ENCODE results near the gene IFNLR1. TPM values are rescaled to one million over a fixed set of nuclear protein-coding genes. Genes with fewer than 3 reads are reported as not detected.

Gene IFNLR1
- total and polyA plus RNA-seq, 4 donors, result 0.15 to 1.9 (median 0.32) TPM

- no peak overlapping the region for H3K4me3 ChIP-seq (ENCODE audit: low read length in 2 of 2)
- H3K36me3 ChIP-seq (ENCODE audit: control insufficient read depth in 1 of 2, insufficient read depth in 2 of 2, low read length in 1 of 2), result no peaks in the 10 kb centered on the region
- peaks cover 0 to 3% of the 10 kb centered on the region in 2 donors for H3K4me1 ChIP-seq (ENCODE audit: control insufficient read depth in 1 of 2, insufficient read depth in 2 of 2, low read length in 2 of 2)
- ATAC-seq (ENCODE audit: low FRiP score) (no peak), DNase-seq (peak; percentile 8 to 62)
- H3K27me3 ChIP-seq (ENCODE audit: control insufficient read depth in 1 of 2, insufficient read depth in 2 of 2, low read length in 1 of 2), result no peaks in the 10 kb centered on the region
- H3K9me3 ChIP-seq (ENCODE audit: control insufficient read depth, low read length), result no peaks in the 10 kb centered on the region
- intact Hi-C loops (cut with DNase I), result no loop called here
- H3K27ac ChIP-seq (ENCODE audit: low read depth in 1 of 2, low read length in 2 of 2), result no peak overlapping the region
- WGBS, 2 donors, result 94 to 96% methylated on average over 14 of the region's 14 CpGs
These were observed 65.7 kb downstream of the IFNLR1 start for GRCh38 chr1:24121406-24121805.

DNA sequence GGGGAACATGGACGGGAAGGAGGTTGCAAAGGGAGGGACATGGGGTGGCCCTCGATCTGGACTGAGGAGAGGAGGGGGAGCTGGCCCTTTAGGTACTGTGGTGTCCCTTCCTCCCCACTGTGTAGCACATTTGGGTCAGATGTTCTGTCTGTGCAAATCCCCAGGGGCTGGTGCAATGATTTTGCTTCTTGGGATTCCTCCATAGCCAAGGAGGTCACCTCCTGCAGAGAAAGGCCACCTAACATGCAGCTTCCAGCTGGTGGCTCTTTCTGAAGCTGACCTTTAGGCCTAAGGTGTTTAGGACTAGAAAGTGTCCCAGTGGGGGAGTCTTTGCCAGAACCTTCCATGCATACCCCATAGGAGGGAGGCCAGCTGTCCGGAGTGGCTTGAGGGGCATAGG is 66.1 kb downstream of the IFNLR1 start:
- Histone ChIP-seq H3K27ac (ENCODE audit: low read depth in 1 of 2, low read length in 2 of 2) (no peak overlapping the region), H3K27me3 (ENCODE audit: control insufficient read depth in 1 of 2, insufficient read depth in 2 of 2, low read length in 1 of 2) (no peaks in the 10 kb centered on the region), H3K4me1 (ENCODE audit: control insufficient read depth in 1 of 2, insufficient read depth in 2 of 2, low read length in 2 of 2) (peaks cover 0 to under 1% of the 10 kb centered on the region in 2 donors), H3K9me3 (ENCODE audit: control insufficient read depth, low read length) (no peaks in the 10 kb centered on the region), H3K36me3 (ENCODE audit: control insufficient read depth in 1 of 2, insufficient read depth in 2 of 2, low read length in 1 of 2) (no peaks in the 10 kb centered on the region), H3K4me3 (ENCODE audit: low read length in 2 of 2) (no peak overlapping the region)
- WGBS, 2 donors, result 83 to 94% methylated on average over 3 of the region's 3 CpGs
- intact Hi-C loops (cut with DNase I), result no loop called here
- DNase-seq (peak in 1 of 2 donors; percentile 38), ATAC-seq (ENCODE audit: low FRiP score) (no peak)

- no peak overlapping the region for H3K27ac ChIP-seq (ENCODE audit: low read depth in 1 of 2, low read length in 2 of 2)
- H3K4me1 ChIP-seq (ENCODE audit: control insufficient read depth in 1 of 2, insufficient read depth in 2 of 2, low read length in 2 of 2), result no peaks in the 10 kb centered on the region
- intact Hi-C loops (cut with DNase I), result no loop called here
- peak; percentile 27 for ATAC-seq (ENCODE audit: low FRiP score)
- peak; percentile 66 to 72 for DNase-seq
- no peaks in the 10 kb centered on the region for H3K36me3 ChIP-seq (ENCODE audit: control insufficient read depth in 1 of 2, insufficient read depth in 2 of 2, low read length in 1 of 2)
- H3K27me3 ChIP-seq (ENCODE audit: control insufficient read depth in 1 of 2, insufficient read depth in 2 of 2, low read length in 1 of 2), result no peaks in the 10 kb centered on the region
- H3K4me3 ChIP-seq (ENCODE audit: low read length in 2 of 2), result no peak overlapping the region
- 36 to 38% methylated on average over 17 of the region's 17 CpGs for WGBS, 2 donors
- H3K9me3 ChIP-seq (ENCODE audit: control insufficient read depth, low read length), result no peaks in the 10 kb centered on the region
These were observed 67.0 kb downstream of the IFNLR1 start for GRCh38 chr1:24119859-24120756.

DNA sequence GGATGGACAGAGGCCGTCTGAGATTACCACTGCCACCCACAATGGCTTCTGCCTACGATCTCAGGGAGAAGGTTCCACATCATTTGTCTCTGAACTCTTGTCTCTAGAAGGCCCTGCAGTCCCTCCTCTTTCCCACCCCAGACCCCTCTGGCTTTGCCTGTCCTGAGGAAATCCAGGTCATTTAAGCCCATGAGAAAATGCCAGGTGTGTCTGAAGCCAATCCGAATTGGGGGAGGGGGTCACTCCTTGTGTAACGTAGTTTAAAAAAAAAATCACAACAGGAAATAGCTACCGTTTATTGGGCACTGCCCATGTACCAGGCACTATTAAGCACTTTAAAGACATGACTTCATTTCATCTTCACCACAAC is 67.6 kb downstream of the IFNLR1 start:
- no peaks in the 10 kb centered on the region for H3K27me3 ChIP-seq (ENCODE audit: control insufficient read depth in 1 of 2, insufficient read depth in 2 of 2, low read length in 1 of 2)
- DNase-seq (no peak), ATAC-seq (ENCODE audit: low FRiP score) (no peak)
- H3K4me1 ChIP-seq (ENCODE audit: control insufficient read depth in 1 of 2, insufficient read depth in 2 of 2, low read length in 2 of 2), result no peaks in the 10 kb centered on the region
- H3K27ac ChIP-seq (ENCODE audit: low read depth in 1 of 2, low read length in 2 of 2), result no peak overlapping the region
- intact Hi-C loops (cut with DNase I), result no loop called here
- no peak overlapping the region for H3K4me3 ChIP-seq (ENCODE audit: low read length in 2 of 2)
- H3K9me3 ChIP-seq (ENCODE audit: control insufficient read depth, low read length), result no peaks in the 10 kb centered on the region
- no peaks in the 10 kb centered on the region for H3K36me3 ChIP-seq (ENCODE audit: control insufficient read depth in 1 of 2, insufficient read depth in 2 of 2, low read length in 1 of 2)
- WGBS, 2 donors, result 75 to 80% methylated on average over 5 of the region's 5 CpGs

- WGBS, 2 donors, result 83% methylated on average over 8 of the region's 8 CpGs
- no peaks in the 10 kb centered on the region for H3K36me3 ChIP-seq (ENCODE audit: control insufficient read depth in 1 of 2, insufficient read depth in 2 of 2, low read length in 1 of 2)
- no peak overlapping the region for H3K4me3 ChIP-seq (ENCODE audit: low read length in 2 of 2)
- H3K4me1 ChIP-seq (ENCODE audit: control insufficient read depth in 1 of 2, insufficient read depth in 2 of 2, low read length in 2 of 2), result no peaks in the 10 kb centered on the region
- H3K27ac ChIP-seq (ENCODE audit: low read depth in 1 of 2, low read length in 2 of 2), result no peak overlapping the region
- H3K9me3 ChIP-seq (ENCODE audit: control insufficient read depth, low read length), result no peaks in the 10 kb centered on the region
- ATAC-seq (ENCODE audit: low FRiP score), result no peak
- intact Hi-C loops (cut with DNase I), result no loop called here
- peak in 1 of 2 donors; percentile 36 for DNase-seq
- H3K27me3 ChIP-seq (ENCODE audit: control insufficient read depth in 1 of 2, insufficient read depth in 2 of 2, low read length in 1 of 2), result no peaks in the 10 kb centered on the region
These were observed 68.5 kb downstream of the IFNLR1 start for GRCh38 chr1:24118410-24119242.

- H3K9me3 ChIP-seq (ENCODE audit: control insufficient read depth, low read length), result no peaks in the 10 kb centered on the region
- H3K4me3 ChIP-seq (ENCODE audit: low read length in 2 of 2), result no peak overlapping the region
- ATAC-seq (ENCODE audit: low FRiP score) (no peak), DNase-seq (peak in 1 of 2 donors; percentile 68)
- no peaks in the 10 kb centered on the region for H3K36me3 ChIP-seq (ENCODE audit: control insufficient read depth in 1 of 2, insufficient read depth in 2 of 2, low read length in 1 of 2)
- WGBS, 2 donors, result 82 to 87% methylated on average over 14 of the region's 14 CpGs
- H3K27ac ChIP-seq (ENCODE audit: low read depth in 1 of 2, low read length in 2 of 2), result no peak overlapping the region
- no peaks in the 10 kb centered on the region for H3K27me3 ChIP-seq (ENCODE audit: control insufficient read depth in 1 of 2, insufficient read depth in 2 of 2, low read length in 1 of 2)
- no peaks in the 10 kb centered on the region for H3K4me1 ChIP-seq (ENCODE audit: control insufficient read depth in 1 of 2, insufficient read depth in 2 of 2, low read length in 2 of 2)
- intact Hi-C loops (cut with DNase I), result no loop called here
These were observed 69.2 kb downstream of the IFNLR1 start for GRCh38 chr1:24117722-24118409.

DNA sequence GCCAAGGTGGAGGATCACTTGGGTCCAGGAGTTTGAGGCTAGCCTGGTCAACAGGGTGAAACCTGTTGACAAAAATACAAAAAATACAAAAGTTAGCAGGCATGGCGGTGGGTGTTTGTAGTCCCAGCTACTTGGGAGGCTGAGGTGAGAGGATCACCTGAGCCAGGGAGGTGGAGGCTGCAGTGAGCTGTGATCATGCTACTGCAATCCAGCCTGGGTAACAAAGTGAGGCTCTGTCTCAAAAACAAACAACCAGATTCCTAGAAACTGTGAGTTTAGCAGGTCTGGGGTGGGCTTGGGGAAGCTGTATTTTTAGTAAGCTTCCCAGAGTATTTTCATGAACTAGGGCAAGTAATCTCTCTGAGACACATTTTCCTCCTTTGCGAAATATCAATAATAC is 70.0 kb downstream of the IFNLR1 start:
- no peak overlapping the region for H3K4me3 ChIP-seq (ENCODE audit: low read length in 2 of 2)
- DNase-seq (peak in 1 of 2 donors; percentile 27), ATAC-seq (ENCODE audit: low FRiP score) (no peak)
- no peaks in the 10 kb centered on the region for H3K4me1 ChIP-seq (ENCODE audit: control insufficient read depth in 1 of 2, insufficient read depth in 2 of 2, low read length in 2 of 2)
- 98 to 100% methylated on average over 2 of the region's 2 CpGs for WGBS, 2 donors
- H3K27me3 ChIP-seq (ENCODE audit: control insufficient read depth in 1 of 2, insufficient read depth in 2 of 2, low read length in 1 of 2), result no peaks in the 10 kb centered on the region
- no peaks in the 10 kb centered on the region for H3K36me3 ChIP-seq (ENCODE audit: control insufficient read depth in 1 of 2, insufficient read depth in 2 of 2, low read length in 1 of 2)
- H3K27ac ChIP-seq (ENCODE audit: low read depth in 1 of 2, low read length in 2 of 2), result no peak overlapping the region
- H3K9me3 ChIP-seq (ENCODE audit: control insufficient read depth, low read length), result no peaks in the 10 kb centered on the region
- intact Hi-C loops (cut with DNase I), result no loop called here

GRCh38 chr1:24114753-24115152 is 72.3 kb downstream of the IFNLR1 start:
- ATAC-seq (ENCODE audit: low FRiP score), result no peak
- 94% methylated on average over 6 of the region's 6 CpGs for WGBS, 2 donors
- no peaks in the 10 kb centered on the region for H3K4me1 ChIP-seq (ENCODE audit: control insufficient read depth in 1 of 2, insufficient read depth in 2 of 2, low read length in 2 of 2)
- H3K27me3 ChIP-seq (ENCODE audit: control insufficient read depth in 1 of 2, insufficient read depth in 2 of 2, low read length in 1 of 2), result no peaks in the 10 kb centered on the region
- H3K27ac ChIP-seq (ENCODE audit: low read depth in 1 of 2, low read length in 2 of 2), result no peak overlapping the region
- H3K9me3 ChIP-seq (ENCODE audit: control insufficient read depth, low read length), result no peaks in the 10 kb centered on the region
- H3K4me3 ChIP-seq (ENCODE audit: low read length in 2 of 2), result no peak overlapping the region
- intact Hi-C loops (cut with DNase I), result no loop called here
- H3K36me3 ChIP-seq (ENCODE audit: control insufficient read depth in 1 of 2, insufficient read depth in 2 of 2, low read length in 1 of 2), result no peaks in the 10 kb centered on the region
- DNase-seq, result peak in 1 of 2 donors; percentile 38
